H54 (cell line): ENCODE data around the gene TMEM156.

Source experiments
- DNase-seq: peaks from one replicate; pipeline ENCODE4 v3.0.0; 2011; ENCODE audit warnings: low spot score, mixed read lengths; ENCODE audit not compliant: insufficient read length
- FAIRE-seq: peaks from 3 replicates; lab custom pipeline; 2011; peaks lifted over from hg19 to GRCh38; lab: Jason Lieb, UNC
- POLR2A ChIP-seq: IDR thresholded peaks from 2 replicates; pipeline ENCODE4 v1.6.1; 2011; ENCODE audit warnings: low read depth, mild to moderate bottlenecking, low read length

TMEM156 gene

GRCh38 chr4:39032218-39033085 lies at the start of gene TMEM156:
Gene TMEM156 (minus strand): TSS chr4:39032409. CDS start chr4:39032313, 96 bp downstream.
- DNase-seq (no peak), FAIRE-seq (peak; percentile 6)
- no peak for TF ChIP-seq POLR2A

GRCh38 chr4:39078829-39079228 lies 46.6 kb upstream of the TMEM156 start:
- FAIRE-seq (no peak), DNase-seq (no peak)

GRCh38 chr4:39068907-39069306 lies 36.7 kb upstream of the TMEM156 start:
- DNase-seq = no peak
- FAIRE-seq = no peak

More at GRCh38 chr4:39078829-39079228, 46.6 kb upstream of the TMEM156 start:
- TF ChIP-seq POLR2A = no peak

GRCh38 chr4:39067451-39067850 lies 35.2 kb upstream of the TMEM156 start:
- peak; percentile 36 for FAIRE-seq
- no peak for TF ChIP-seq POLR2A

More at GRCh38 chr4:39068907-39069306, 36.7 kb upstream of the TMEM156 start:
- no peak for TF ChIP-seq POLR2A

GRCh38 chr4:39067031-39067430 lies 34.8 kb upstream of the TMEM156 start:
- DNase-seq = no peak
- FAIRE-seq = no peak
- TF ChIP-seq POLR2A = no peak

More at GRCh38 chr4:39067451-39067850, 35.2 kb upstream of the TMEM156 start:
- no peak for DNase-seq

GRCh38 chr4:39066371-39066770 lies 34.2 kb upstream of the TMEM156 start:
- no peak for TF ChIP-seq POLR2A
- FAIRE-seq = no peak
- DNase-seq = no peak

- DNase-seq (no peak), FAIRE-seq (no peak)
- TF ChIP-seq POLR2A = no peak
Measured at GRCh38 chr4:39063430-39063829, 31.2 kb upstream of the TMEM156 start.

- TF ChIP-seq POLR2A = no peak
- DNase-seq (no peak), FAIRE-seq (no peak)
Measured at GRCh38 chr4:39062770-39063097, 30.5 kb upstream of the TMEM156 start.

GRCh38 chr4:39062094-39062769 lies 30.0 kb upstream of the TMEM156 start, which contains the start of gene KLHL5:
Gene KLHL5 (plus strand): TSS chr4:39062232. CDS start chr4:39062653, 421 bp downstream.
- no peak for FAIRE-seq
- no peak for DNase-seq
- TF ChIP-seq POLR2A = no peak

- TF ChIP-seq POLR2A = no peak
- no peak for FAIRE-seq
- DNase-seq = no peak
Measured at GRCh38 chr4:39061457-39061856, 29.2 kb upstream of the TMEM156 start.

- FAIRE-seq (no peak), DNase-seq (no peak)
- no peak for TF ChIP-seq POLR2A
Measured at GRCh38 chr4:39056023-39056422, 23.8 kb upstream of the TMEM156 start.

- DNase-seq (no peak), FAIRE-seq (no peak)
- no peak for TF ChIP-seq POLR2A
Measured at GRCh38 chr4:39054497-39054896, 22.3 kb upstream of the TMEM156 start.

- TF ChIP-seq POLR2A = no peak
- FAIRE-seq = no peak
- DNase-seq = no peak
Measured at GRCh38 chr4:39053983-39054382, 21.8 kb upstream of the TMEM156 start.

- TF ChIP-seq POLR2A = no peak
- FAIRE-seq (no peak), DNase-seq (no peak)
Measured at GRCh38 chr4:39051492-39051891, 19.3 kb upstream of the TMEM156 start.
